ENCODE results near the gene CABP7.

CABP7 gene

GRCh38 chr22:29722151-29722550, 2.3 kb downstream of the CABP7 start:
- no peak for FAIRE-seq
- DNase-seq (ENCODE audit: insufficient read length, low spot score), result no peak

DNA sequence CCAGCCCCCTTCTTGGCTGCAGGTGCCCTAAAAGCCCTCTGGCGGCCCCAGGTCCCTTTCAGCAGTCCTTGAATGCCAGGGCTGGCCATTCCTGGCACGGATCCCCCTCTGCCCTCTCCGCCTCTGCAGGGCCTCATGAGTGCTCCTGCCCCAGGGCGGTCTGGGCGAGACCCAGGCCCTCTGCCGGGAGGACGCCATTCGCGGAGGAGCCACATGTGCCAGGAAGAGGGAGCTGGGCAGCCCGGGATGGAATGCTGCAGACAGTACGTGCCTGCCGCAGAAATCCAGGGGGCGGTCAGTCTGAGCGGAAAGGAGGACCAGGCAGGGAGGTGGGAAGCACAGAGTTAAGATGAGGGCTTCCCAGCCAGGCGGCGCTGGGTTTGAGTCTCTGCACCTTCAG, 2.8 kb downstream of the CABP7 start:
- no peak for DNase-seq (ENCODE audit: insufficient read length, low spot score)

GRCh38 chr22:29723766-29724165, 4.0 kb downstream of the CABP7 start:
- FAIRE-seq, result no peak

More for the DNA sequence above, 2.8 kb downstream of the CABP7 start:
- no peak for FAIRE-seq

DNA sequence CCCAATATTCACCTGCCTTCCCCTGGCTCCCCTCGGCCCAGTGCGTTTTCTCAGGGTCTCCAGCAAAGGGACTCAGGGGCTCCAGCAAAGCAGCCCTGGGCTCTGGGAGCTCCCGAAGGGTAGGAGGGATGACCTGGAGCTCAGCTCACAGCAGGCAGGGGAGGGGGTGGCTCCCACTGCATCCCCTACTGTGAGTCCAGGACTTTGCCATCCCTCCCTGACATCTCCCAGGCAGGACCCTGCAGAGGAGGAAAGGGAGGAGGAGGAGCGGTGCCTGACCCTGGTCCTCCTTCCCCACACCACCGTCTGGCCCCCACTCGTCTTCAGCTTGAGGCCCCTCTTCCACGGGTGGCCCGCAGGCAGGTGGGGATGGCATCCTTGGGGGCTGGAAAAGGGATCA, 5.0 kb downstream of the CABP7 start:
- FAIRE-seq, result no peak
- DNase-seq (ENCODE audit: insufficient read length, low spot score), result no peak

More at GRCh38 chr22:29723766-29724165, 4.0 kb downstream of the CABP7 start:
- DNase-seq (ENCODE audit: insufficient read length, low spot score), result no peak

- DNase-seq (ENCODE audit: insufficient read length, low spot score), result no peak
- no peak for FAIRE-seq
Observed at GRCh38 chr22:29726106-29726505, 6.3 kb downstream of the CABP7 start.

DNA sequence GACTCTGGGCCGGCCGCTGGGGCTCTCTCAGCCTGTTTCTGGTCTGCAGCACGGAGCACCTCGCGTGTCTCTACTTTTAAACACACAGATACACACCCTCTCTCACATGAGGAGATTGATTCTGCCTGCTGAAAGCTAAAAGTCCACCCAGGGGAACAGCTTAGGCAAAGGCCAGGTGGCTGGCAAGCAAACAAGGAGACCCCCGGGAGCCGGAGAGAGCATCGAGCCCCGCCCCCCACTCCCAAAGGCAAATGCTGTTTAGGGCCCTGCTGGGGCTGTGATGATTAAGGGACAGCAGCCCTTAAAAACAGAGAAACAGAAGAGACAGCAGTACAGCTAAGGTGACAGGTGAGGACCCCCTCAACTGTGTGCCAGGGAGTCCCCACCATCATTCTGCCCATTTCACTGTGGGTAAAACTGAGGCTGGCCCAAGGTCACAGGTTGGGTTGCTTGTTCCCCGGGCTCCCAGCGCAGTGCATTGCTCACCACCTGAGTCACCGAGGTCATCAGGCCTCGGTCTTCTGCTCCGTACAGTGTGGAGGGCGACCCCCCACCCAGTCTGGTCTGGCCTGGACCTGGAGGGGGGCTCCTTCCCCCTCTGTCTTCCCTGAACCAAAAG, 6.8 kb downstream of the CABP7 start:
- DNase-seq (ENCODE audit: insufficient read length, low spot score) (no peak), FAIRE-seq (no peak)

DNA sequence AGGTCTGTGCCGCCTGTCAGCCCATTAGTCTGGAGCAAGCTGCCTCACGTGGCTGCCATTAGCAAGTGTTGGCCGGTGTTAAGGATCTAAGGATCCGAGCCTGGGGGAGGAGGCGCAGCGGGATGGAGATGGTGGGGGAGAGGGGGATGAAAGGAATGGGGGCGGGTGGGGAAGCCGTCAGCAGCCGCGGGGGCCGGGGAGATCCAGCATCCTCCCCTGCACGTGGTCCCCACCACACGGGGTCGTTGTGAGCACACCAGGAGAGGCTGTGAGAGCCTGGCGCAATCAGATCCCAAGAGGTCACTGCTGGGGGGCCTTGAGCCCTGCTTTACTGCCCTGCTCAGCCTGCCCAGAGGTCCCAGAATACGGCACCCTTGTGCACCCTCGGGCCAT, 7.3 kb downstream of the CABP7 start:
- no peak for DNase-seq (ENCODE audit: insufficient read length, low spot score)
- FAIRE-seq, result no peak

- no peak for FAIRE-seq
- no peak for DNase-seq (ENCODE audit: insufficient read length, low spot score)
Observed at GRCh38 chr22:29729161-29729560, 9.4 kb downstream of the CABP7 start.

- DNase-seq (ENCODE audit: insufficient read length, low spot score) (no peak), FAIRE-seq (no peak)
Observed at GRCh38 chr22:29731058-29731850, 11.5 kb downstream of the CABP7 start.

- FAIRE-seq (no peak), DNase-seq (ENCODE audit: insufficient read length, low spot score) (no peak)
Observed at GRCh38 chr22:29732883-29733282, 13.1 kb downstream of the CABP7 start.

DNA sequence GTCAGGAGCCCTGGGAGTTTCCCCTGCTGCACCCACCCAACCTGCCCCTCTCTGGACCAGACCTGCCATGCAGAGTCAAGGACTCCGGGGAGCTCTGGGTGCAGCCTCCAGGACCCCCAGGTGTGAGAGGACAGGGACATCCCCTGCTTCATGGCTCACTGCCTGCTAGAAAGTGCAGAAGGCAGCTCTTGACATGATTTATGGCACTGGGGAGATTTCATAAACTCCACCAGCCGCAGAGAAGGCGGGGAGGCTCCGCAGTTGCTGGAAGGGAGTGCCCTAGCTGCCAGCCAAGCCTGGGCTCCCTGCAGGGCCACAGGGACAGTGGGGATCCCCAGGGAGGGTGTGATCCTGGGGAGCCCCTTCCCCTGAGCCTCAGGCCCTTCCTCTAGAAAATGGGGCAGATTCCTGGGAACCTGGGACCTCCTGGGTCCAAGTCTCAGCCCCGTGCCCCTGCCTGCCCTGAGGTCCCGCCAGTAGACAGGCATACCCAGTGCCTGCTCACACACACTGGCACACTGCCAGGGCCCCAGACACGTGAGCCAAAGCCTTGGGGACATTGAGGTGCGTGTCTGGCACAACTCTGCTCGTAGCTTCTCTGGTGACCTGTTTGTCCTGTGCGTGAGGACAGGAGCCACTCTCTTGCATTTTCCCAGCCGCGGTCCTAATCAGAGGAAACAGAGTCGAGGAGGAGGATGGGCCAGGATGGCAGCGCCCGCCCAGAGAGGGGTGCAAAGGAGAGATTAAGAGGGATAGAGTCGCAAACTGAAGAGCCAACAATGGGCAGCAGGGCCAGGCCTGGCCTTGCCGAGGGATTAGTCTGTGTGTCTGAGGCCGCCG, 13.8 kb downstream of the CABP7 start:
- DNase-seq (ENCODE audit: insufficient read length, low spot score) (no peak), FAIRE-seq (no peak)

GRCh38 chr22:29734406-29734805, 14.6 kb downstream of the CABP7 start:
- FAIRE-seq (no peak), DNase-seq (ENCODE audit: insufficient read length, low spot score) (no peak)

GRCh38 chr22:29734838-29735237, 15.0 kb downstream of the CABP7 start:
- FAIRE-seq (no peak), DNase-seq (ENCODE audit: insufficient read length, low spot score) (no peak)

GRCh38 chr22:29735416-29735815, 15.6 kb downstream of the CABP7 start:
- no peak for FAIRE-seq
- no peak for DNase-seq (ENCODE audit: insufficient read length, low spot score)

DNA sequence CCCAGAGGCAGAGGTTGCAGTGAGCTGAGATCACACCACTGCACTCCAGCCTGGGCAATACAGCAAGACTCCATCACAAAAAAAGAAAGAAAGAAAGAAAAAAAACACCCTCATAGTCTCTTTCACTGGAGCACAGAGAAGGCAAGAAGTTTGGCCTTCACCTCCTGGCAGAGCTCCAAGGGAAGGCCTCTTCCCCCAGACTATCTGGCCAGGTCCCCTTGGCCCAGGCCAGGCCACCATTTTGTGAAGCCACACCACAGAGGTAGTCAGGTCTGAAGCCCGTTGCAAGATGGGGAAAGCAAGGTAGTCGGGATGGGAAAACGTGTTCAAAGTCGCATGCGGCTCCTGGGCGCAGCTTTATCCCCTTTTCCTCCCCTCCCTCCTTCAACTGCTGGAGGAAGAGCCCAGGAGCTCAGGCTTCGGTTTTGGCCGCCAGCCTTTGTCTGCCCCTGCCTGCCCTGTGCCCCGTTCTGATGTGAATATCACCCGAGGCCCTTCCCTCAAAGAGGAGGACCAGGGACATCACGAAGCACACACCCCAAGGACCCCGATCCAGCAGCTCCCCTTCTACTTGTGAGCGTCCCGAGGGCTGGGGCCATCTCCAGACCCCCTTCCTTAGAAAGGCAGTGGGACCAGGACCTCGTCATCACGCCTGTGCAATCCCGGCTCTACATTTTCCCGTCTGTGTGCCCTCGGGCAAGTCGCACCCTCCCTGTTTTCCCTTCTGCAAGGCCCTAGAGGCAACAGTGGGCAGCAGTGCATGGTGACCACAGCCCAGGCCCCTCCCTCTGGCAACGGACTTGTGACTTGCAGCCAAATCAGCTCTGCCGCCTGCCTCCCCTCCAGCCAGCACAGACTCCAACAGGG, 17.7 kb downstream of the CABP7 start:
- FAIRE-seq (no peak), DNase-seq (ENCODE audit: insufficient read length, low spot score) (no peak)

- no peak for FAIRE-seq
- no peak for DNase-seq (ENCODE audit: insufficient read length, low spot score)
Observed at GRCh38 chr22:29738118-29738815, 18.5 kb downstream of the CABP7 start.

DNA sequence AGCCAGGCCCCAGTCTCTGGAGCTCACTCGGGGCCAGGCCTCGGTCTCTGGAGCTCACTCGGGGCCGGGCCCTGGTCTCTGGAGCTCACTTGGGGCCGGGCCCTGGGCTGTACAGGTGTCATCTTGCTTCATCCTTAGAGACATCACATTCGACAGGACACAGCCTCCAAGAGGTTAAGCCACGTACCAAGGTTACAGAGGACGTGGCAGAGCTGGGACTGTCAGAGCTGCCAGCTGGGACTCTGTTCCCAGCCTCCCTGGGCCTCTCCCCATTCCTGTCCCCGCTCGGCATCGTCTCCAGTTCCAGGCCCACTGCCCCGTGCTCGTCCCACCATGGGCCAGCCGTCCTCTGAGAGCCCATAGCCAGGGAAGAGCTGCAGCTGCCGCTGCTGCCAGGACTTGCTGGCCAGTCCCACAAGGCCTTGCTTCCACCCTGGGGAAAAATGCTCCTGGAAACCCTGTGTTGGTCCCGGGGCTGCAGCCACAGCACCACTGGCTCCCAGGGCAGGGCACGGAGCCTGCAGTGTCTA, 19.6 kb downstream of the CABP7 start:
- FAIRE-seq (no peak), DNase-seq (ENCODE audit: insufficient read length, low spot score) (no peak)

DNA sequence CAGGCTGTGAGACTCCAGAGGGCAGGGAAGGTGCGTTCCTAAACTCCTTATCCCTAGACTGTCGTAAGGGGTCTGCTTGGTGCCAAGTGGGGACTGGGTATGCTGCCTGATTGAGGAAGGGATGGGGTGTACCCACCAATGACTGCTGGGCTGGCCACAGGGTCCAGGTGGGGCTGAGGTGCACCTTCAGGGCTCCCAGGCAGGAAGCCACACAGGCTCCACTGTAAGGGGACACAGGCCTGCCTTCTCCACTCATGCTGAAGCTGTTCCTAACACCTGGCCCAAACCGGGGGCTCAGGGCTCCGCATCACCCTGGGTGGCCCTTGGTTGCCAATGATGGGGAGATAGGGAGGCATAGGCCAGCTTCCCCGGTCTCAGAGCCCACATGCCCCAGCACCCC, 20.4 kb downstream of the CABP7 start:
- DNase-seq (ENCODE audit: insufficient read length, low spot score), result no peak
- no peak for FAIRE-seq

DNA sequence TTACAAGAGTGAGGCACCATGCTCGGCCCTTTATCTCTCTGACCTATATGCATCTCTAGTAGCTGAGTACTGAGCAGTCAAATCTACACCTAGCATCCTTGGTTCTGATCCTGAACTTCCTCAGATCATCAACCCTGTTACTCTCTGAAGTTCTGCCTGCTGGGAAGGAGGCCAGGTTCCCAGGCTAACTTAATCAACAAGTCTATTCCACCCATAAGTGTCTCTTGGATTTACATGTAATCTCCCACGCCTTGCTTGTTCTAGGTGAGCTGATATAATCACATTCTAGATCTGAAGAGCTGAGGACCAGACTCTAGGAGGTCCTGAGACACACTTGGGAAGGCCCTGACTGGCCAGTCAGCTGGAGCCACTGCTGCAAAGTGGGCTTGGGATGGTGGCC, 22.1 kb downstream of the CABP7 start:
- FAIRE-seq (no peak), DNase-seq (ENCODE audit: insufficient read length, low spot score) (no peak)

DNA sequence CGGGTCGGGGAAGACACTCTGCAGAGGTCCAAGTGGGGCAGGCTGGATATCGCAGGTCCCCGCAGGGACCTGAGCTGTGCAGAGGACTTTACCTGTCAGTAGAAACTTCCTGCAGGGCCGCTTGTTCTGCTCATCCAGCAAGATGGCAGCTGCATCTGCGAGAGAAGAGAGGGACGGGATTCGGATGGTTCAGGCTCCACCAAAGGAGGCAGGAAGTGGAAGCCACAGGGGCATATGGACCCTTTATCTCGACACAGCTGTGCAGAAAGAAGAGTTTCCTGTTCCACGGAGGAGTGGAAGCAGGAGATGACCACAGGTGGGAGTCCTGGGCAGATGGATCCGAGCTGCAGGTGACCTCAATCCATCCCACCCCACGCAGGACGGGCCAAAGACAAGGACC, 22.5 kb downstream of the CABP7 start:
- no peak for FAIRE-seq
- no peak for DNase-seq (ENCODE audit: insufficient read length, low spot score)
